HepG2 (cell line): ENCODE measurements around the gene AGT. TPM values are rescaled to one million over a fixed set of nuclear protein-coding genes. Genes with fewer than 3 reads are reported as not detected.

Experiments used
- DPF2 ChIP-seq: sonication (generic); formaldehyde crosslinking; IDR thresholded peaks from 2 replicates; pipeline ENCODE4 v1.4.0; 2020; ENCODE audit warnings: mild to moderate bottlenecking, low read depth, missing genetic modification reagents, borderline replicate concordance
- HIVEP1 ChIP-seq: sonication (generic); formaldehyde crosslinking; IDR thresholded peaks from 2 replicates; pipeline ENCODE4 v1.4.0; 2020; ENCODE audit warnings: mild to moderate bottlenecking, missing genetic modification reagents
- KLF11 ChIP-seq: IDR thresholded peaks from 2 replicates; pipeline ENCODE4 v1.6.1; 2016; ENCODE audit warnings: missing compliant biosample characterization
- MBNL3 ChIP-seq: fragments of 250-450 bp; sonication (Bioruptor Pico); conservative IDR thresholded peaks from 2 replicates; pipeline ENCODE4 v1.8.0; 2022; ENCODE audit warnings: mild to moderate bottlenecking, inconsistent platforms
- PAF1 ChIP-seq: IDR thresholded peaks from 2 replicates; pipeline ENCODE4 v1.6.1; 2016; ENCODE audit warnings: missing genetic modification reagents, missing compliant biosample characterization
- SIN3A ChIP-seq: IDR thresholded peaks from 2 replicates; pipeline ENCODE4 v1.6.1; 2011; ENCODE audit warnings: low read depth, mild to moderate bottlenecking, control low read depth, low read length, borderline replicate concordance
- TBP ChIP-seq: sonication (generic); formaldehyde crosslinking; IDR thresholded peaks from 2 replicates; pipeline ENCODE4 v1.5.0; 2020; ENCODE audit warnings: missing genetic modification reagents
- ZFAT ChIP-seq: sonication (generic); formaldehyde crosslinking; conservative IDR thresholded peaks from 2 replicates; pipeline ENCODE4 v1.8.1; 2023; ENCODE audit warnings: missing genetic modification reagents, inconsistent platforms
- ZNF101 ChIP-seq: sonication (generic); formaldehyde crosslinking; IDR thresholded peaks from 2 replicates; pipeline ENCODE4 v1.4.0; 2020; ENCODE audit warnings: mild to moderate bottlenecking, low read depth, missing genetic modification reagents, borderline replicate concordance
- ZNF276 ChIP-seq: sonication (generic); formaldehyde crosslinking; IDR thresholded peaks from 2 replicates; pipeline ENCODE4 v1.4.0; 2020; ENCODE audit warnings: mild to moderate bottlenecking, low read depth, missing genetic modification reagents
- ZNF292 ChIP-seq: sonication (generic); formaldehyde crosslinking; IDR thresholded peaks from 2 replicates; pipeline ENCODE4 v1.8.1; 2022; ENCODE audit warnings: mild to moderate bottlenecking, low read depth, missing genetic modification reagents, borderline replicate concordance
- ZNF343 ChIP-seq: sonication (generic); formaldehyde crosslinking; IDR thresholded peaks from 2 replicates; pipeline ENCODE4 v1.4.0; 2020; ENCODE audit warnings: mild to moderate bottlenecking, missing genetic modification reagents
- ZNF607 ChIP-seq: sonication (generic); formaldehyde crosslinking; IDR thresholded peaks from 2 replicates; pipeline ENCODE4 v1.5.1; 2020; ENCODE audit warnings: missing genetic modification reagents, mild to moderate bottlenecking, borderline replicate concordance
- ZSCAN20 ChIP-seq: sonication (generic); formaldehyde crosslinking; IDR thresholded peaks from 2 replicates; pipeline ENCODE4 v1.4.0; 2020; ENCODE audit warnings: missing genetic modification reagents, mild to moderate bottlenecking, borderline replicate concordance
- polyA plus RNA-seq, 8 experiments: library from polyadenylated mRNA; depleted of rRNA in 3 of 8; stranded (reverse) in 7 of 8; unstranded in 1 of 8; fragments of >200 nt; fragmentation: Illumina TruSeq in 4 of 8; extraction: Trizol in 4 of 8; gene quantifications; 2 replicates each; pipeline versions ENCODE4 v1.2.1 to v1.2.3, GENCODE V29; 2011 to 2016; ENCODE audit warnings: low read depth in 4 of 8, missing spikeins in 1 of 8, mixed read lengths in 1 of 8; ENCODE audit not compliant: insufficient read depth in 1 of 8
- total RNA-seq, 5 experiments: library from RNA; depleted of rRNA; stranded (reverse); fragments of >200 nt; fragmentation: Illumina TruSeq; extraction: Trizol; gene quantifications; 2 replicates each; pipeline ENCODE4 v1.2.3, GENCODE V29; 2016; ENCODE audit warnings: low read depth in 1 of 5
- TF ChIP-seq, protein P1 (sequence below): sonication (generic); formaldehyde crosslinking; IDR thresholded peaks from 2 replicates; pipeline ENCODE4 v1.4.0; 2020; ENCODE audit warnings: low read depth, mild to moderate bottlenecking, missing genetic modification reagents
- TF ChIP-seq, protein P2 (sequence below): sonication (generic); formaldehyde crosslinking; IDR thresholded peaks from 2 replicates; pipeline ENCODE4 v1.8.0; 2022; ENCODE audit warnings: low read depth, missing genetic modification reagents
- TF ChIP-seq, protein P3 (sequence below): sonication (generic); formaldehyde crosslinking; IDR thresholded peaks from 2 replicates; pipeline ENCODE4 v1.8.0; 2022; ENCODE audit warnings: mild to moderate bottlenecking, missing genetic modification reagents
- TF ChIP-seq, protein P4 (sequence below): sonication (generic); formaldehyde crosslinking; IDR thresholded peaks from 2 replicates; pipeline ENCODE4; 2020; ENCODE audit warnings: missing genetic modification reagents, mild to moderate bottlenecking, borderline replicate concordance

AGT gene
- total and polyA plus RNA-seq, 2 of the 13 experiments (the other 11 are each of a cell fraction or from before 2014, with no cell fraction given), result 892 to 2,071 TPM

GRCh38 chr1:230709619-230710542, 4.0 kb downstream of the AGT start (continued):
- TF ChIP-seq DPF2 (CRISPR knock-in tag), result 0 out of 2 replicates have a peak, but pooled peaks have one; percentile 30
- peak; percentile 40 for TF ChIP-seq HIVEP1 (CRISPR knock-in tag)
- TF ChIP-seq, protein P1, sequence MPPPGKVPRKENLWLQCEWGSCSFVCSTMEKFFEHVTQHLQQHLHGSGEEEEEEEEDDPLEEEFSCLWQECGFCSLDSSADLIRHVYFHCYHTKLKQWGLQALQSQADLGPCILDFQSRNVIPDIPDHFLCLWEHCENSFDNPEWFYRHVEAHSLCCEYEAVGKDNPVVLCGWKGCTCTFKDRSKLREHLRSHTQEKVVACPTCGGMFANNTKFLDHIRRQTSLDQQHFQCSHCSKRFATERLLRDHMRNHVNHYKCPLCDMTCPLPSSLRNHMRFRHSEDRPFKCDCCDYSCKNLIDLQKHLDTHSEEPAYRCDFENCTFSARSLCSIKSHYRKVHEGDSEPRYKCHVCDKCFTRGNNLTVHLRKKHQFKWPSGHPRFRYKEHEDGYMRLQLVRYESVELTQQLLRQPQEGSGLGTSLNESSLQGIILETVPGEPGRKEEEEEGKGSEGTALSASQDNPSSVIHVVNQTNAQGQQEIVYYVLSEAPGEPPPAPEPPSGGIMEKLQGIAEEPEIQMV (CRISPR knock-in tag), result 0 out of 2 replicates have a peak, but pooled peaks have one; percentile 28
- TF ChIP-seq KLF11 (CRISPR knock-in tag), result no peak
- TF ChIP-seq ZNF343 (CRISPR knock-in tag), result no peak
- TF ChIP-seq, protein P2, sequence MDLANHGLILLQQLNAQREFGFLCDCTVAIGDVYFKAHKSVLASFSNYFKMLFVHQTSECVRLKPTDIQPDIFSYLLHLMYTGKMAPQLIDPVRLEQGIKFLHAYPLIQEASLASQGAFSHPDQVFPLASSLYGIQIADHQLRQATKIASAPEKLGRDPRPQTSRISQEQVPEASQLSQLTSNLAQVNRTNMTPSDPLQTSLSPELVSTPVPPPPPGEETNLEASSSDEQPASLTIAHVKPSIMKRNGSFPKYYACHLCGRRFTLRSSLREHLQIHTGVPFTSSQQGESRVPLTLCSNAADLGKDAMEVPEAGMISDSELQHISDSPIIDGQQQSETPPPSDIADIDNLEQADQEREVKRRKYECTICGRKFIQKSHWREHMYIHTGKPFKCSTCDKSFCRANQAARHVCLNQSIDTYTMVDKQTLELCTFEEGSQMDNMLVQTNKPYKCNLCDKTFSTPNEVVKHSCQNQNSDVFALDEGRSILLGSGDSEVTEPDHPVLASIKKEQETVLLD (CRISPR knock-in tag), result no peak
- TF ChIP-seq TBP (CRISPR knock-in tag), result no peak
- TF ChIP-seq MBNL3 (CRISPR knock-in tag), result no peak
- TF ChIP-seq ZSCAN20 (CRISPR knock-in tag), result no peak
- peak; percentile 78; the same call in 1 of the 2 replicates for TF ChIP-seq PAF1 (CRISPR knock-in tag)
- TF ChIP-seq, protein P3, sequence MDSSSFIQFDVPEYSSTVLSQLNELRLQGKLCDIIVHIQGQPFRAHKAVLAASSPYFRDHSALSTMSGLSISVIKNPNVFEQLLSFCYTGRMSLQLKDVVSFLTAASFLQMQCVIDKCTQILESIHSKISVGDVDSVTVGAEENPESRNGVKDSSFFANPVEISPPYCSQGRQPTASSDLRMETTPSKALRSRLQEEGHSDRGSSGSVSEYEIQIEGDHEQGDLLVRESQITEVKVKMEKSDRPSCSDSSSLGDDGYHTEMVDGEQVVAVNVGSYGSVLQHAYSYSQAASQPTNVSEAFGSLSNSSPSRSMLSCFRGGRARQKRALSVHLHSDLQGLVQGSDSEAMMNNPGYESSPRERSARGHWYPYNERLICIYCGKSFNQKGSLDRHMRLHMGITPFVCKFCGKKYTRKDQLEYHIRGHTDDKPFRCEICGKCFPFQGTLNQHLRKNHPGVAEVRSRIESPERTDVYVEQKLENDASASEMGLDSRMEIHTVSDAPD (CRISPR knock-in tag), result 0 out of 2 replicates have a peak, but pooled peaks have one; percentile 50
- TF ChIP-seq ZNF101 (CRISPR knock-in tag), result no peak
- peak; percentile 60; the same call in 1 of the 2 replicates for TF ChIP-seq ZNF276 (CRISPR knock-in tag)
- TF ChIP-seq ZNF292, result peak; percentile 32; the same call in 1 of the 2 replicates
- 0 out of 2 replicates have a peak, but pooled peaks have one; percentile 47 for TF ChIP-seq SIN3A
- no peak for TF ChIP-seq ZFAT (CRISPR knock-in tag)
- TF ChIP-seq, protein P4, sequence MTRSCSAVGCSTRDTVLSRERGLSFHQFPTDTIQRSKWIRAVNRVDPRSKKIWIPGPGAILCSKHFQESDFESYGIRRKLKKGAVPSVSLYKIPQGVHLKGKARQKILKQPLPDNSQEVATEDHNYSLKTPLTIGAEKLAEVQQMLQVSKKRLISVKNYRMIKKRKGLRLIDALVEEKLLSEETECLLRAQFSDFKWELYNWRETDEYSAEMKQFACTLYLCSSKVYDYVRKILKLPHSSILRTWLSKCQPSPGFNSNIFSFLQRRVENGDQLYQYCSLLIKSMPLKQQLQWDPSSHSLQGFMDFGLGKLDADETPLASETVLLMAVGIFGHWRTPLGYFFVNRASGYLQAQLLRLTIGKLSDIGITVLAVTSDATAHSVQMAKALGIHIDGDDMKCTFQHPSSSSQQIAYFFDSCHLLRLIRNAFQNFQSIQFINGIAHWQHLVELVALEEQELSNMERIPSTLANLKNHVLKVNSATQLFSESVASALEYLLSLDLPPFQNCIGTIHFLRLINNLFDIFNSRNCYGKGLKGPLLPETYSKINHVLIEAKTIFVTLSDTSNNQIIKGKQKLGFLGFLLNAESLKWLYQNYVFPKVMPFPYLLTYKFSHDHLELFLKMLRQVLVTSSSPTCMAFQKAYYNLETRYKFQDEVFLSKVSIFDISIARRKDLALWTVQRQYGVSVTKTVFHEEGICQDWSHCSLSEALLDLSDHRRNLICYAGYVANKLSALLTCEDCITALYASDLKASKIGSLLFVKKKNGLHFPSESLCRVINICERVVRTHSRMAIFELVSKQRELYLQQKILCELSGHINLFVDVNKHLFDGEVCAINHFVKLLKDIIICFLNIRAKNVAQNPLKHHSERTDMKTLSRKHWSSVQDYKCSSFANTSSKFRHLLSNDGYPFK (CRISPR knock-in tag), result peak; percentile 23; the same call in 1 of the 2 replicates
- TF ChIP-seq ZNF607 (CRISPR knock-in tag), result peak; percentile 48; the same call in 1 of the 2 replicates
